Hepatocyte (in vitro differentiated cells): Measurements from ENCODE around the gene CYP4F8. TPM values are rescaled to one million over a fixed set of nuclear protein-coding genes. Genes with fewer than 3 reads are reported as not detected.

Experiments
- DNase-seq: peaks from one replicate; pipeline ENCODE4 v3.0.0-alpha.2; 2016; ENCODE audit warnings: low spot score
- H2AFZ ChIP-seq: fragments of 200-600 bp; sonication (generic); 2 replicates; pipeline ENCODE4 v1.6.0; 2016; ENCODE audit warnings: antibody characterized with exemption, mild to moderate bottlenecking
- H3K27ac ChIP-seq: fragments of 200-600 bp; sonication (generic); 2 replicates; pipeline ENCODE4 v1.5.1; 2016; ENCODE audit warnings: mild to moderate bottlenecking
- H3K27me3 ChIP-seq: fragments of 200-600 bp; sonication (generic); 2 replicates; pipeline ENCODE4 v1.6.1; 2016
- H3K36me3 ChIP-seq: fragments of 200-600 bp; sonication (generic); replicated peaks from 2 replicates; pipeline ENCODE4 v1.5.1; 2016; ENCODE audit warnings: low read depth; ENCODE audit not compliant: insufficient read depth
- H3K4me1 ChIP-seq: fragments of 200-600 bp; sonication (generic); 2 replicates; pipeline ENCODE4 v1.5.1; 2016; ENCODE audit warnings: mild to moderate bottlenecking, moderate library complexity; ENCODE audit not compliant: insufficient read depth
- H3K4me2 ChIP-seq: fragments of 200-600 bp; sonication (generic); 2 replicates; pipeline ENCODE4 v1.6.0; 2016
- H3K4me3 ChIP-seq: fragments of 200-600 bp; sonication (generic); 2 replicates; pipeline ENCODE4 v1.5.1; 2016; ENCODE audit warnings: mild to moderate bottlenecking
- H3K79me2 ChIP-seq: fragments of 200-600 bp; sonication (generic); 2 replicates; pipeline ENCODE4 v1.6.0; 2017; ENCODE audit warnings: mild to moderate bottlenecking
- H3K9me2 ChIP-seq: fragments of 200-600 bp; sonication (generic); replicated peaks from 2 replicates; pipeline ENCODE4 v1.6.0; 2017; ENCODE audit warnings: mild to moderate bottlenecking; ENCODE audit not compliant: insufficient read depth
- H3K9me3 ChIP-seq: fragments of 200-600 bp; sonication (generic); 2 replicates; pipeline ENCODE4 v1.5.1; 2016; ENCODE audit warnings: low read depth, mild to moderate bottlenecking
- H4K20me1 ChIP-seq: fragments of 200-600 bp; sonication (generic); 2 replicates; pipeline ENCODE4 v1.6.0; 2016; ENCODE audit warnings: mild to moderate bottlenecking; ENCODE audit not compliant: insufficient read depth, poor library complexity, severe bottlenecking
- CTCF ChIP-seq: fragments of 200-600 bp; sonication (generic); IDR thresholded peaks from 2 replicates; pipeline ENCODE4 v1.5.1; 2016; ENCODE audit warnings: antibody characterized with exemption, mild to moderate bottlenecking; ENCODE audit not compliant: poor library complexity
- EZH2 ChIP-seq: fragments of 200-600 bp; sonication (generic); IDR thresholded peaks from 2 replicates; pipeline ENCODE4 v1.6.1; 2016; ENCODE audit warnings: antibody characterized with exemption, mild to moderate bottlenecking, borderline replicate concordance
- EZH2phosphoT487 ChIP-seq: fragments of 200-600 bp; sonication (generic); IDR thresholded peaks from one replicate; pipeline ENCODE4 v1.6.1; 2018; ENCODE audit warnings: antibody characterized with exemption, mild to moderate bottlenecking, low read depth, moderate library complexity; ENCODE audit not compliant: unreplicated experiment, severe bottlenecking
- WGBS: methylation state at CpG from one replicate; pipeline ENCODE4 v1.1.6; 2016; ENCODE audit warnings: low lambda C conversion rate; ENCODE audit errors: missing lambda C conversion rate; 5-methylcytosine and 5-hydroxymethylcytosine counted together
- polyA plus RNA-seq: library from polyadenylated mRNA; unstranded; fragments of >200 nt; fragmentation: Nextera tagmentation; extraction: Ambion mirVana; gene quantifications from 2 replicates; pipeline ENCODE4 v1.2.1, GENCODE V29; 2016
- total RNA-seq: library from RNA; depleted of rRNA; stranded (reverse); fragments of >200 nt; gene quantifications from 2 replicates; pipeline ENCODE4 v1.2.3, GENCODE V29; 2014

CYP4F8 gene
- total and polyA plus RNA-seq, 2 experiments from 2014 or later: not detected

- Histone ChIP-seq H3K4me1 (no peaks in the 10 kb centered on the region), H3K36me3 (no peaks in the 10 kb centered on the region), H3K27me3 (no peaks in the 10 kb centered on the region), H3K27ac (no peak overlapping the region), H3K4me2 (no peak overlapping the region), H4K20me1 (no peaks in the 10 kb centered on the region), H3K9me2 (no peaks in the 10 kb centered on the region), H2AFZ (no peak overlapping the region), H3K9me3 (no peaks in the 10 kb centered on the region), H3K4me3 (no peak overlapping the region), H3K79me2 (no peaks in the 10 kb centered on the region)
- DNase-seq: no peak
- 72% methylated on average over 10 of the region's 10 CpGs for WGBS
- no peak for TF ChIP-seq EZH2phosphoT487
- TF ChIP-seq EZH2: no peak
- no peak for TF ChIP-seq CTCF
Measured at GRCh38 chr19:15584095-15584494, 30.9 kb upstream of the CYP4F8 start.

GRCh38 chr19:15584541-15585115, 30.4 kb upstream of the CYP4F8 start:
- Histone ChIP-seq H3K27ac (no peak overlapping the region), H3K9me3 (no peaks in the 10 kb centered on the region), H3K4me1 (no peaks in the 10 kb centered on the region), H3K4me3 (no peak overlapping the region), H3K27me3 (no peaks in the 10 kb centered on the region), H3K4me2 (no peak overlapping the region), H3K9me2 (no peaks in the 10 kb centered on the region), H2AFZ (no peak overlapping the region), H3K36me3 (no peaks in the 10 kb centered on the region), H4K20me1 (no peaks in the 10 kb centered on the region), H3K79me2 (no peaks in the 10 kb centered on the region)
- peak; percentile 59 for DNase-seq
- no peak for TF ChIP-seq EZH2phosphoT487
- peak; percentile 52 for TF ChIP-seq CTCF
- no peak for TF ChIP-seq EZH2
- 44% methylated on average over 35 of the region's 35 CpGs for WGBS

- 89% methylated on average over 9 of the region's 9 CpGs for WGBS
- H2AFZ ChIP-seq: no peak overlapping the region
- no peaks in the 10 kb centered on the region for H3K9me3 ChIP-seq
- H3K79me2 ChIP-seq: no peaks in the 10 kb centered on the region
- H3K4me1 ChIP-seq: no peaks in the 10 kb centered on the region
- no peaks in the 10 kb centered on the region for H3K36me3 ChIP-seq
- DNase-seq: no peak
- no peak overlapping the region for H3K27ac ChIP-seq
- H3K27me3 ChIP-seq: no peaks in the 10 kb centered on the region
- no peak overlapping the region for H3K4me2 ChIP-seq
- no peak for TF ChIP-seq EZH2
- H4K20me1 ChIP-seq: no peaks in the 10 kb centered on the region
- no peaks in the 10 kb centered on the region for H3K9me2 ChIP-seq
- no peak overlapping the region for H3K4me3 ChIP-seq
Measured at GRCh38 chr19:15587663-15588062, 27.4 kb upstream of the CYP4F8 start.

GRCh38 chr19:15588265-15588664, 26.8 kb upstream of the CYP4F8 start:
- Histone ChIP-seq H3K27ac (no peak overlapping the region), H2AFZ (no peak overlapping the region), H3K9me2 (no peaks in the 10 kb centered on the region), H3K79me2 (no peaks in the 10 kb centered on the region), H3K4me2 (no peak overlapping the region), H3K27me3 (no peaks in the 10 kb centered on the region), H3K9me3 (no peaks in the 10 kb centered on the region), H3K4me1 (no peaks in the 10 kb centered on the region), H3K4me3 (no peak overlapping the region), H4K20me1 (no peaks in the 10 kb centered on the region), H3K36me3 (no peaks in the 10 kb centered on the region)
- DNase-seq: no peak
- 74% methylated on average over 1 of the region's 1 CpG for WGBS
- no peak for TF ChIP-seq EZH2phosphoT487
- TF ChIP-seq CTCF: no peak
- TF ChIP-seq EZH2: no peak
